ENCODE data around the gene CYP19A1. TPM values are rescaled to one million over a fixed set of nuclear protein-coding genes. Genes with fewer than 3 reads are reported as not detected.

CYP19A1 gene
- polyA plus RNA-seq, 2 donors, result 0.05 TPM; not detected in 1

DNA sequence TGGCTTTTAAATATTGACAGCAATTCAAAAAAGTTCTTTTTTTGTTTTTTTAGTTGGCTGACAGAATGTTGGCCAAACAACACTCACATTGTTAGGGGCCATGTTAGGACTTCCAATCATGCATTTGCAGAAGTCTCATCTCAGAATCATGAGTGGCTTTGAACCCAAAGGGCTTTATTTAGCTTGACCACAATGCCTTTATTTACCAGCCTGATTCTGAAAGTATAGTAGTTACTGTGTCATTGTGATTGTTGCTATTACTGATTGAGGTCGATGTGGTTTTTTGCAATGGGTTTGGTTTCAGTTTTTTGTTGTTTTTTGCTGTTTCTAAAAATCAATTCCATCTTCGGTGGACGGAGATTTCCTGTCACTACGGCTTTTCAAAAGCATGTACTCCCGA is 10.3 kb upstream of the CYP19A1 start:
- H3K4me1 ChIP-seq (ENCODE audit: control insufficient read depth in 2 of 2, insufficient read depth in 2 of 2, low read length in 1 of 2), result no peaks in the 10 kb centered on the region
- no peak overlapping the region for H3K4me3 ChIP-seq (ENCODE audit: low read depth in 1 of 2, low read length in 2 of 2)
- H3K36me3 ChIP-seq (ENCODE audit: control insufficient read depth in 2 of 2, insufficient read depth in 2 of 2, low read length in 1 of 2), result no peaks in the 10 kb centered on the region
- H3K27me3 ChIP-seq (ENCODE audit: control insufficient read depth in 1 of 2, insufficient read depth in 2 of 2, low read length in 2 of 2), result no peaks in the 10 kb centered on the region
- no peak overlapping the region for H3K27ac ChIP-seq (ENCODE audit: low read depth in 2 of 2, low read length in 1 of 2)
- WGBS, 2 donors, result 60 to 61% methylated on average over 5 of the region's 5 CpGs
- H3K9me3 ChIP-seq (ENCODE audit: control insufficient read depth in 2 of 2, insufficient read depth in 1 of 2, low read depth in 1 of 2, low read length in 1 of 2), result no peaks in the 10 kb centered on the region

DNA sequence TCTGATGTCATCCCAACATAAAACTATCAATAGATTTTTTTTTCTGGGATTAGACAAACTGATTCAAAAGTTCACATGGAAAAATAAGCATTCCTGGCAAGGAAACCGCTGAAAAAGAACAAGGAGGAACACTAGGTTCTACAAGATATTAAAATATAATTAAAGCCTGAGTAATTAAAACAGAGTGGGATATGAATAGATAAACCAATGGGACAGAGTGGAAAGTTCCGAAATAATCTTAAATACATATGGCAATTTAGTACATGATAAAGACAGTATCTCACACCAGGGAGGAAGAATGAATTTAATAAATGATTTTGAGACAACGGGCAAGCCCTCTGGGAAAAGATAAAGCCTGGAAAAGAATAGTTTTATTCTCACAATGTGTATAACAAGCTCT is 7.7 kb upstream of the CYP19A1 start:
- H3K4me1 ChIP-seq (ENCODE audit: control insufficient read depth in 2 of 2, insufficient read depth in 2 of 2, low read length in 1 of 2), result peaks cover 0 to 9% of the 10 kb centered on the region in 2 donors
- 63 to 77% methylated on average over 3 of the region's 3 CpGs for WGBS, 2 donors
- H3K9me3 ChIP-seq (ENCODE audit: control insufficient read depth in 2 of 2, insufficient read depth in 1 of 2, low read depth in 1 of 2, low read length in 1 of 2), result peaks cover 0 to 4% of the 10 kb centered on the region in 2 donors
- no peaks in the 10 kb centered on the region for H3K27me3 ChIP-seq (ENCODE audit: control insufficient read depth in 1 of 2, insufficient read depth in 2 of 2, low read length in 2 of 2)
- no peaks in the 10 kb centered on the region for H3K36me3 ChIP-seq (ENCODE audit: control insufficient read depth in 2 of 2, insufficient read depth in 2 of 2, low read length in 1 of 2)
- no peak overlapping the region for H3K27ac ChIP-seq (ENCODE audit: low read depth in 2 of 2, low read length in 1 of 2)
- no peak overlapping the region for H3K4me3 ChIP-seq (ENCODE audit: low read depth in 1 of 2, low read length in 2 of 2)

DNA sequence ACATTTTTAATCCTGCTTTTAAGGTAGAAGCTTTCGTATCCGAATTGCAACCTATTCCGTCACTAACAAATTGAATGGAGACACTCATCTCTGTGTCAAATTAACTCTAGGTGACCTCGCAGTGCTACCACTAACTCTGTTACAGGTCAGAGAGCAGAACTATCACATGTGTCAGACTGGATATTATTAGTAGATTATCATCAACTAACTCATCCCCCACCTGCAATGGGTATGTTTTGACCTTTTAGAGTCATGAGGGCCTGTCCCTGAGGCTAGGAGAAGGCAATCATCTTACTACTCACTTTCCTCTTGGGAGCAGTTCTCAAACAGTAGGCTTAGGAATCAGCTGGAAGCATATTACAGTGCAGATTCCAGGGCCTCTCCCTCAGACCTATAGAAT is 5.1 kb upstream of the CYP19A1 start:
- H3K9me3 ChIP-seq (ENCODE audit: control insufficient read depth in 2 of 2, insufficient read depth in 1 of 2, low read depth in 1 of 2, low read length in 1 of 2), result peaks cover 0 to 4% of the 10 kb centered on the region in 2 donors
- H3K27ac ChIP-seq (ENCODE audit: low read depth in 2 of 2, low read length in 1 of 2), result no peak overlapping the region
- H3K4me1 ChIP-seq (ENCODE audit: control insufficient read depth in 2 of 2, insufficient read depth in 2 of 2, low read length in 1 of 2), result peaks cover 0 to 10% of the 10 kb centered on the region in 2 donors
- no peaks in the 10 kb centered on the region for H3K36me3 ChIP-seq (ENCODE audit: control insufficient read depth in 2 of 2, insufficient read depth in 2 of 2, low read length in 1 of 2)
- H3K4me3 ChIP-seq (ENCODE audit: low read depth in 1 of 2, low read length in 2 of 2), result no peak overlapping the region
- H3K27me3 ChIP-seq (ENCODE audit: control insufficient read depth in 1 of 2, insufficient read depth in 2 of 2, low read length in 2 of 2), result peaks cover 0 to 5% of the 10 kb centered on the region in 2 donors
- 96% methylated on average over 4 of the region's 4 CpGs for WGBS, 2 donors

DNA sequence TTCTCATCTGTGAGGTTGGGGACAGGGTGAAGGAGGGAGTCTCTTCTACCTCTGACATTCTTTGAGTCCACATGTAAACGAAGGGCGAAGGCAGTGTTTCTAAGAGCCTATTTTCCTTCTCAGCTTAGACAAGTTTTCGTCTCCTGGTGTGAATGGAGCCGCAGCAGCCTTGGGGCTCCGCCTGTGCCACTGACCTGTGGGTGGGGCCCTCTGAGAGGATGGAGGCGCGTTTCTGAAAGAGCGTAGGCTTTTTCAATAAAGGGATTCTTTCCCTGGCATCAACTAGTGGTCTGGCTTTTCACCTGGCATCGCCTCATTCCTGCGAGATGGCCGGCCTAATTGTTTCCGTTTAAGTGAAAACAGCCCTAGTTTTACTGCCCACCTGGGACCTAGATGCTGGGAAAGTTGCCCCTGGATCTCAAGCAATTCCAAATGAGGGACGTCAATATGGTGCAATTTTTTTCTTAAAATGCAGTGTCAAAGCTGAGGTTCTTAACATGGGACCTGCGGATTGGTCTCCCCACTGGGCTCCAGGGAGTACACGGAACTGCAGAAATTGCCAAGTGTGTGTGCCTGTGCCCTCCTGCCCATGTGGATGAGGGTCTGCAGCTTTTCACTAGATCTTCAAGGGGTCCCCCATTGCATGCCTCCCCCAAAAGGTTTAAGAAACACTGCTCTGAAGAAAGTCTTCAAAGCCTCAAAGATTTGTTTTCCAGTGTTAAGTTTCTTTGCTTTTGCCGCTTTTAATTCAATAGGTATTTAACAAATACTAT is 4.0 kb upstream of the CYP19A1 start:
- no peaks in the 10 kb centered on the region for H3K36me3 ChIP-seq (ENCODE audit: control insufficient read depth in 2 of 2, insufficient read depth in 2 of 2, low read length in 1 of 2)
- H3K27me3 ChIP-seq (ENCODE audit: control insufficient read depth in 1 of 2, insufficient read depth in 2 of 2, low read length in 2 of 2), result peaks cover 0 to 5% of the 10 kb centered on the region in 2 donors
- peaks cover 0 to 10% of the 10 kb centered on the region in 2 donors for H3K4me1 ChIP-seq (ENCODE audit: control insufficient read depth in 2 of 2, insufficient read depth in 2 of 2, low read length in 1 of 2)
- H3K27ac ChIP-seq (ENCODE audit: low read depth in 2 of 2, low read length in 1 of 2), result no peak overlapping the region
- whole genome bisulfite sequencing, 2 donors, result 53 to 56% methylated on average over 16 of the region's 16 CpGs
- peaks cover 0 to 4% of the 10 kb centered on the region in 2 donors for H3K9me3 ChIP-seq (ENCODE audit: control insufficient read depth in 2 of 2, insufficient read depth in 1 of 2, low read depth in 1 of 2, low read length in 1 of 2)
- H3K4me3 ChIP-seq (ENCODE audit: low read depth in 1 of 2, low read length in 2 of 2), result no peak overlapping the region

DNA sequence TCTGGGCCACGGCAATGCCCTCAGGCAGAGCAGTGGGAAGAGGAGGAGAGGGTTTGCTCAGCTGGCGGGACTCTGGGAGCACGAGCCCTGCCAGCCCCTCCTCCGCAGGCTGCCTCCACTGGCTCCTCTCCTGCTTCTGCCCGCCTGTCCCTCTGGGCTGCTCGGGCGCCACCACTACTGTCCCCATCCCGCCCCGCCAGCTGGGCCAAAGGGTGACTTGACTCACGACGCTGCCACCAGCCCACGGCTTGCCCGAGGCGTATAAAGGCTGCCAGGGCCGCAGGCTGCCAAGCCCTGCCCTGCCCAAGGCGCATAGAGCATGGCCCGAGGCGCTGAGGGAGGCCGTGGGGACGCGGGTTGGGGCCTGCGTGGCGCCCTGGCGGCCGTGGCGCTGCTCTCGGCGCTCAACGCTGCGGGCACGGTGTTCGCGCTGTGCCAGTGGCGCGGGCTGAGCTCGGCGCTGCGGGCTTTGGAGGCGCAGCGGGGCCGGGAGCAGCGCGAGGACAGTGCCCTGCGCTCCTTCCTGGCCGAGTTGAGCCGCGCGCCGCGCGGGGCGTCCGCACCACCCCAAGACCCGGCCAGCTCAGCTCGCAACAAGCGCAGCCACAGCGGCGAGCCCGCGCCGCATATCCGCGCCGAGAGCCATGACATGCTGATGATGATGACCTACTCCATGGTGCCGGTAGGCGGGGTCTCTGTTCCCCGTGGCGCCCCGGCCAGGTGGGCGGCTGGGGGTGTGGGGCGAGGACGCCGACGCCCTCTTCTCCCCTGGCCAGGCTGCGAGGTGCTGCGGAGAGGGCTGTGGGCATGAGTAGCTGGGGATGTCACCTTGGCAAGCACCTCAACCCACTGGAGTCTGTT is 3.2 kb upstream of the CYP19A1 start, which contains the start of gene GLDN:
Gene GLDN (plus strand): TSS at position 290 of the 861 bp plus-strand sequence. CDS start 30 bp downstream, at position 320.
- Histone ChIP-seq H3K4me3 (ENCODE audit: low read depth in 1 of 2, low read length in 2 of 2) (peak within 1 kb of the TSS; percentile 28 to 30), H3K36me3 (ENCODE audit: control insufficient read depth in 2 of 2, insufficient read depth in 2 of 2, low read length in 1 of 2) (no peaks in the 10 kb centered on the region), H3K9me3 (ENCODE audit: control insufficient read depth in 2 of 2, insufficient read depth in 1 of 2, low read depth in 1 of 2, low read length in 1 of 2) (peaks cover 0 to 4% of the 10 kb centered on the region in 2 donors), H3K27ac (ENCODE audit: low read depth in 2 of 2, low read length in 1 of 2) (no peak within 1 kb of the TSS), H3K27me3 (ENCODE audit: control insufficient read depth in 1 of 2, insufficient read depth in 2 of 2, low read length in 2 of 2) (peaks cover 0 to 5% of the 10 kb centered on the region in 2 donors), H3K4me1 (ENCODE audit: control insufficient read depth in 2 of 2, insufficient read depth in 2 of 2, low read length in 1 of 2) (peaks cover 0 to 10% of the 10 kb centered on the region in 2 donors)
- WGBS, 2 donors, result 4 to 7% methylated on average over 76 of the region's 76 CpGs

DNA sequence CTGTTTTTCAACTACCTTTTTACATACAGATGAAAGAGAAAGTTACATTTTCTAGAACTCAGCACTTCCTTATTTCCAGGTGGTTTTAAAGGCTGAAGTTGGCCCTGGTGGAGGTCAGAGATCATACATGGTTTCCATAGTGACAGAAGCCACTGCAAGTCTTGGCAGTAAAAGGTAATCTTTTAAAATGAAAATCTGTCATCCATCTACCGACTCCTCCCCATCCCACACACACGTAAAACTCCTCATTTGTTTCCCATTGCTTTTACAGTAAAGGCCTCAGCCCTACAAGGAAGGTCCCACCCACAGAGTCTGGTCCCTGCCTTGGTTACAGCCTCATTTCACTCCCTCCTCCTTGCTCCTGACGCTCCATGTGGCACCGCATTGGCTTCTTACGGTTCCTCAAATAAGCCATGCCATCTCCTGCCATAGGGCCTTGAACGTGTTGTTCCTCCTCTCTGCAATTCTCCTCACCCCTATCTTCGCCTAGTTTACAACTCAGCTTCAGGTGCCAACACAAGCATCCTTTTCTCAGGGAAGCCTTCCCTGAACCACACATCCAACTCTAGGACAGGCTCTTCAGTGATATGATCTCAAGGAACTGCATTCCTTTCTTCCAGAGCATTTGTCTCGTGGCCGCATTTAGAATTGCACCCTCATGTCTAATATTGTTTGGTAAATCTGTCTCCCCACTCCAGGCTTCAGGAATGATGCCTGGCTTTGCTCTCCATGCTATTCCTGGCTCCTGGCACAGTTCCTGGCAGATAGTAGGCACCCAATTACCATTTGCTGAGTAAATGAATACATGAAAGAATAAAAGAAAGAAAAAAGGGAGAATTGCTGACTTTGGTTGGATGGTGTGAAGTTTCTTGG is 2.6 kb downstream of the CYP19A1 start:
- 78 to 82% methylated on average over 9 of the region's 9 CpGs for WGBS, 2 donors
- H3K27ac ChIP-seq (ENCODE audit: low read depth in 2 of 2, low read length in 1 of 2), result no peak overlapping the region
- H3K9me3 ChIP-seq (ENCODE audit: control insufficient read depth in 2 of 2, insufficient read depth in 1 of 2, low read depth in 1 of 2, low read length in 1 of 2), result no peaks in the 10 kb centered on the region
- H3K4me3 ChIP-seq (ENCODE audit: low read depth in 1 of 2, low read length in 2 of 2), result no peak overlapping the region
- H3K27me3 ChIP-seq (ENCODE audit: control insufficient read depth in 1 of 2, insufficient read depth in 2 of 2, low read length in 2 of 2), result peaks cover 0 to 5% of the 10 kb centered on the region in 2 donors
- no peaks in the 10 kb centered on the region for H3K4me1 ChIP-seq (ENCODE audit: control insufficient read depth in 2 of 2, insufficient read depth in 2 of 2, low read length in 1 of 2)
- no peaks in the 10 kb centered on the region for H3K36me3 ChIP-seq (ENCODE audit: control insufficient read depth in 2 of 2, insufficient read depth in 2 of 2, low read length in 1 of 2)

DNA sequence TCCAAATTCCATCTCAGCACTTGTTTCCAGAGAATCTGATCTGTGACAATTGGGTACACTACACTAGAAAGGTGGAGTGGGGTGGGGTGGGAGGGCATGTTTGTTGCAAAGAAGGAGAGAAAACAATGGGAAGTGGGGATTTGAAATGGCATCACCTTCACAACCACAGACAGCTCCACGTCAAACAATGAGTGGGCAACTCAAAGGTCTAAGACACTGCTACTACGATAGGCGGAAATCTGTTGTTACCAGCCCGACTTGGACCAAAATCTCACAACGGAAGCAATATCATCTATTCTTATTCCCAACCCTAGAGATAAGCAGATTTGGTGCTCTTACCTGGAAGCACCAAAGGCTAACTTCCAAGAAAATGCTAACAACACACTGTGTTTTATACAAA is 3.3 kb downstream of the CYP19A1 start:
- Histone ChIP-seq H3K36me3 (ENCODE audit: control insufficient read depth in 2 of 2, insufficient read depth in 2 of 2, low read length in 1 of 2) (no peaks in the 10 kb centered on the region), H3K4me1 (ENCODE audit: control insufficient read depth in 2 of 2, insufficient read depth in 2 of 2, low read length in 1 of 2) (no peaks in the 10 kb centered on the region), H3K9me3 (ENCODE audit: control insufficient read depth in 2 of 2, insufficient read depth in 1 of 2, low read depth in 1 of 2, low read length in 1 of 2) (no peaks in the 10 kb centered on the region), H3K4me3 (ENCODE audit: low read depth in 1 of 2, low read length in 2 of 2) (no peak overlapping the region), H3K27ac (ENCODE audit: low read depth in 2 of 2, low read length in 1 of 2) (no peak overlapping the region), H3K27me3 (ENCODE audit: control insufficient read depth in 1 of 2, insufficient read depth in 2 of 2, low read length in 2 of 2) (peaks cover 0 to under 1% of the 10 kb centered on the region in 2 donors)
- 85 to 92% methylated on average over 5 of the region's 5 CpGs for WGBS, 2 donors

DNA sequence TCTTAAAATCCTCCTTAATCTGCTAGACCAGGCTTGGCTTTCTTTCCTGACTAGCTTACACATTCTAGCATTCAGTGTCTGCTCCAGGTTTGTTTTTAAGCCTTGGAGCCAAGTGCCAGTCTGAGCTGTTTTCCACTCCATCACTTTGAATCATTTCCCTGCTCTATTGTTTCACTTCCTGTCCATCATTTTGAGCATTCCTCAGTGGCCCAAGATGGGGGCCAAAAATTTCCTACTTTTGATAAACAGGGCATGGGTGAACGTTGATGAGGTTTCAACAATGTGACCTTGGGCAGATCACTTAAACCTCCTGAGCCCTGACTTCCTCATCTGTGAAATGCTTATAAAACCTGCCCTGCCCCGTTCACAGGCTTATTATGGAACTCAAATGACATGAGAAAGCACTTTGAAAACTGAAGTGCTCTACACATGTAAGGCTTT is 4.4 kb downstream of the CYP19A1 start:
- no peaks in the 10 kb centered on the region for H3K27me3 ChIP-seq (ENCODE audit: control insufficient read depth in 1 of 2, insufficient read depth in 2 of 2, low read length in 2 of 2)
- 17 to 29% methylated on average over 2 of the region's 2 CpGs for WGBS, 2 donors
- no peak overlapping the region for H3K4me3 ChIP-seq (ENCODE audit: low read depth in 1 of 2, low read length in 2 of 2)
- H3K36me3 ChIP-seq (ENCODE audit: control insufficient read depth in 2 of 2, insufficient read depth in 2 of 2, low read length in 1 of 2), result no peaks in the 10 kb centered on the region
- H3K27ac ChIP-seq (ENCODE audit: low read depth in 2 of 2, low read length in 1 of 2), result no peak overlapping the region
- no peaks in the 10 kb centered on the region for H3K4me1 ChIP-seq (ENCODE audit: control insufficient read depth in 2 of 2, insufficient read depth in 2 of 2, low read length in 1 of 2)
- no peaks in the 10 kb centered on the region for H3K9me3 ChIP-seq (ENCODE audit: control insufficient read depth in 2 of 2, insufficient read depth in 1 of 2, low read depth in 1 of 2, low read length in 1 of 2)

DNA sequence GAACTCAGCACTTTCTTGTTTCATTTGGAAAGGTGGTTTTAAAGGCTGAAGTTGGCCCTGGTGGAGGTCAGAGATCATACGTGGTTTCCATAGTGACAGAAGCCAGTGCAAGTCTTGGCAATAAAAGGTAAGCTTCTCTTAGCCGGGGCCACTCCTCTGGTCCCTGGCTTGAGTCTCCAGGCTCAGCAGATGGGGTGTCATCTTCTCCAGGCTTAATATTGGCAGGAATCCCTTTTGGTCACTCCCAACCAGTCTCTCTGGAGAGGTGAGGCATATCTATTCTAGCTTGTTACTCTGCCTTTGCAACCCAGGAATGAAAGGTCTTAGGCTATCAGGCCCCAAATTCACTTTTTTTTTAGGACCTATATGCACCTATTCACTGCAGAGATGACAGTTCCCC is 4.8 kb downstream of the CYP19A1 start:
- Histone ChIP-seq H3K4me3 (ENCODE audit: low read depth in 1 of 2, low read length in 2 of 2) (no peak overlapping the region), H3K4me1 (ENCODE audit: control insufficient read depth in 2 of 2, insufficient read depth in 2 of 2, low read length in 1 of 2) (no peaks in the 10 kb centered on the region), H3K27me3 (ENCODE audit: control insufficient read depth in 1 of 2, insufficient read depth in 2 of 2, low read length in 2 of 2) (no peaks in the 10 kb centered on the region), H3K27ac (ENCODE audit: low read depth in 2 of 2, low read length in 1 of 2) (no peak overlapping the region), H3K9me3 (ENCODE audit: control insufficient read depth in 2 of 2, insufficient read depth in 1 of 2, low read depth in 1 of 2, low read length in 1 of 2) (no peaks in the 10 kb centered on the region), H3K36me3 (ENCODE audit: control insufficient read depth in 2 of 2, insufficient read depth in 2 of 2, low read length in 1 of 2) (no peaks in the 10 kb centered on the region)
- 67 to 81% methylated on average over 2 of the region's 2 CpGs for WGBS, 2 donors

Data from esophagus (tissue), 2 donors.